Ovary (tissue), 3 donors: ENCODE measurements around the gene C1orf159.
A peak's percentile ranks its signal among the peaks of the same experiment; 100 is the strongest.

Experiments
- CTCF ChIP-seq, 3 donors: fragments of 450-650 bp in 2 of 3; fragments of 200-600 bp in 1 of 3; IDR thresholded peaks; one replicate each; pipeline versions ENCODE4 v1.5.1 to v1.8.0; 2016 to 2022; ENCODE audit warnings: antibody characterized with exemption in 3 of 3, mild to moderate bottlenecking in 1 of 3
- POLR2A ChIP-seq: fragments of 450-650 bp; IDR thresholded peaks from one replicate; pipeline ENCODE4 v1.6.1; 2017; ENCODE audit warnings: antibody characterized with exemption, mild to moderate bottlenecking, moderate library complexity
- donor health status: DM: no; HTN: no; CAD: no.

GRCh38 chr1:1063945-1064831 lies 51.7 kb downstream of the C1orf159 start:
- TF ChIP-seq CTCF (IDR thresholded peaks at IDR 0.05) (peak; percentile 3 to 70 (median 60)), POLR2A (no peak)
